Naive thymus-derived CD4-positive, alpha-beta T cell (primary cell): ENCODE measurements around the gene BICD2. TPM values are rescaled to one million over a fixed set of nuclear protein-coding genes. Genes with fewer than 3 reads are reported as not detected.

Source experiments
- ATAC-seq: fragments of 150-1000 bp; cut with Tn5 transposase; 2 replicates; pipeline ENCODE4 v1.10.0; 2021; ENCODE audit warnings: mild to moderate bottlenecking, moderate library complexity
- CTCF ChIA-PET: fragments of 350-600 bp; sonication (Branson Sonifier 250); formaldehyde crosslinking; loops from one replicate; lab custom pipeline; 2021; ENCODE audit warnings: antibody characterized with exemption; lab: Charles Lee
- POLR2A ChIA-PET: fragments of 350-600 bp; sonication (Branson Sonifier 250); formaldehyde crosslinking; loops from one replicate; lab custom pipeline; 2021; ENCODE audit warnings: antibody characterized with exemption, inconsistent platforms; lab: Charles Lee
- DNase-seq, 9 donors: peaks; one replicate each; pipeline versions ENCODE4 v3.0.0 to v3.0.0-alpha.2; 2020 to 2022; ENCODE audit warnings: mixed read lengths in 1 of 9
- H3K27ac ChIP-seq: one replicate; pipeline ENCODE4 v1.7.0; 2013; ENCODE audit warnings: mild to moderate bottlenecking, low read depth, low read length, moderate library complexity
- H3K27me3 ChIP-seq, 2 donors: one replicate each; pipeline ENCODE4 v1.7.0; 2013; ENCODE audit warnings: low read length in 2 of 2, mild to moderate bottlenecking in 2 of 2, moderate library complexity in 2 of 2; ENCODE audit not compliant: control insufficient read depth in 2 of 2, insufficient read depth in 2 of 2
- H3K36me3 ChIP-seq, 3 experiments: 1 replicate in 2 of 3; 2 replicates in 1 of 3; pipeline ENCODE4 v1.7.0; 2013; ENCODE audit warnings: low read length in 3 of 3, mild to moderate bottlenecking in 3 of 3, moderate library complexity in 1 of 3; ENCODE audit not compliant: insufficient read depth in 3 of 3, control insufficient read depth in 2 of 3
- H3K4me1 ChIP-seq, 2 donors: one replicate each; pipeline ENCODE4 v1.7.0; 2013; ENCODE audit warnings: low read length in 2 of 2, mild to moderate bottlenecking in 2 of 2, moderate library complexity in 1 of 2; ENCODE audit not compliant: control insufficient read depth in 2 of 2, insufficient read depth in 2 of 2
- H3K4me3 ChIP-seq: 2 replicates; pipeline ENCODE4 v1.7.0; 2013; ENCODE audit warnings: mild to moderate bottlenecking, low read length
- H3K9me3 ChIP-seq, 3 experiments: 1 replicate in 2 of 3; 2 replicates in 1 of 3; pipeline ENCODE4 v1.7.0; 2013; ENCODE audit warnings: low read length in 3 of 3; ENCODE audit not compliant: control insufficient read depth in 2 of 3
- H3K27ac Mint-ChIP-seq, 9 donors: one replicate each; pipeline ENCODE4 v1.8.0; 2020 to 2022; ENCODE audit warnings: mixed read lengths in 9 of 9, mild to moderate bottlenecking in 8 of 9, moderate library complexity in 5 of 9, inconsistent platforms in 2 of 9
- H3K27me3 Mint-ChIP-seq, 5 donors: one replicate each; pipeline ENCODE4 v1.8.0; 2021 to 2022; ENCODE audit warnings: mixed read lengths in 5 of 5, mild to moderate bottlenecking in 1 of 5
- H3K36me3 Mint-ChIP-seq, 5 donors: one replicate each; pipeline ENCODE4 v1.8.0; 2020 to 2022; ENCODE audit warnings: mixed read lengths in 5 of 5, mild to moderate bottlenecking in 3 of 5, inconsistent platforms in 1 of 5
- H3K4me1 Mint-ChIP-seq, 7 donors: one replicate each; pipeline ENCODE4 v1.8.0; 2020 to 2022; ENCODE audit warnings: mixed read lengths in 7 of 7, mild to moderate bottlenecking in 3 of 7, inconsistent platforms in 1 of 7
- H3K4me3 Mint-ChIP-seq, 10 donors: one replicate each; pipeline ENCODE4 v1.8.0; 2020 to 2022; ENCODE audit warnings: mild to moderate bottlenecking in 10 of 10, mixed read lengths in 10 of 10, moderate library complexity in 6 of 10, inconsistent platforms in 2 of 10
- H3K9me3 Mint-ChIP-seq, 11 donors: one replicate each; pipeline ENCODE4 v1.8.0; 2020 to 2022; ENCODE audit warnings: mixed read lengths in 11 of 11, mild to moderate bottlenecking in 4 of 11, inconsistent platforms in 1 of 11, moderate library complexity in 1 of 11
- intact Hi-C, 2 donors: fragments of 100-400 bp; cut with micrococcal nuclease; formaldehyde crosslinking; loops; one replicate each; pipeline ENCODE4 v1.15.1; 2023
- polyA plus RNA-seq, 2 donors: library from polyadenylated mRNA; unstranded; fragments of 300-500 nt; fragmentation: Illumina TruSeq; gene quantifications; one replicate each; pipeline ENCODE4 v1.2.3, GENCODE V29; 2021
- total RNA-seq, 6 experiments: library from RNA in 5 of 6; stranded (reverse) in 5 of 6; gene quantifications; 1 replicate in 5 of 6; 2 replicates in 1 of 6; pipeline ENCODE4 v1.2.3 and lab custom pipeline; 2021 to 2026

BICD2 gene
- total and polyA plus RNA-seq, 7 experiments from 2014 or later, result 7.4 to 28.8 (median 27.4) TPM

- Mint-ChIP-seq H3K36me3 (peaks cover 0 to 46% (median 25%) of the 10 kb centered on the region in 5 donors), H3K27ac (peak overlapping the region in 5 of 9 donors; percentile 14 to 86 (median 33)), H3K27me3 (no peaks in the 10 kb centered on the region), H3K9me3 (no peaks in the 10 kb centered on the region), H3K4me3 (peak overlapping the region in 1 of 10 donors; percentile 32), H3K4me1 (peaks cover 16 to 46% (median 26%) of the 10 kb centered on the region in 7 donors)
- ChIA-PET CTCF (interaction anchor here (1.5 kb wide), 1 partner anchor 81 kb away, joined by 3 read pairs; no protein-coding TSS in a partner anchor), POLR2A (no interaction called here)
- no peak overlapping the region for H3K27ac ChIP-seq
- peaks cover 14 to 23% of the 10 kb centered on the region in 2 donors for H3K4me1 ChIP-seq
- ATAC-seq, result no peak
- no peaks in the 10 kb centered on the region for H3K9me3 ChIP-seq
- intact Hi-C loops, result no loop called here
- H3K36me3 ChIP-seq, result peaks cover 0 to 34% (median 10%) of the 10 kb centered on the region in 3 experiments
- no peak for DNase-seq
- H3K27me3 ChIP-seq, result no peaks in the 10 kb centered on the region
- no peak overlapping the region for H3K4me3 ChIP-seq
Observed at GRCh38 chr9:92710368-92710767, 54.3 kb downstream of the BICD2 start.

GRCh38 chr9:92709954-92710353 is 54.7 kb downstream of the BICD2 start:
- Histone ChIP-seq H3K27me3 (no peaks in the 10 kb centered on the region), H3K36me3 (peaks cover 0 to 29% (median 10%) of the 10 kb centered on the region in 3 experiments), H3K4me3 (no peak overlapping the region), H3K27ac (no peak overlapping the region), H3K9me3 (no peaks in the 10 kb centered on the region), H3K4me1 (peaks cover 14 to 23% of the 10 kb centered on the region in 2 donors)
- intact Hi-C loops, result no loop called here
- no peaks in the 10 kb centered on the region for H3K9me3 Mint-ChIP-seq
- ChIA-PET CTCF (interaction anchor here (1.5 kb wide), 1 partner anchor 81 kb away, joined by 3 read pairs; no protein-coding TSS in a partner anchor), POLR2A (no interaction called here)
- DNase-seq (no peak), ATAC-seq (no peak)
- peaks cover 0 to 42% (median 25%) of the 10 kb centered on the region in 5 donors for H3K36me3 Mint-ChIP-seq
- peak overlapping the region in 4 of 9 donors; percentile 14 to 48 (median 36) for H3K27ac Mint-ChIP-seq
- peaks cover 16 to 46% (median 26%) of the 10 kb centered on the region in 7 donors for H3K4me1 Mint-ChIP-seq
- no peaks in the 10 kb centered on the region for H3K27me3 Mint-ChIP-seq
- peak overlapping the region in 1 of 10 donors; percentile 32 for H3K4me3 Mint-ChIP-seq

GRCh38 chr9:92709240-92709639 is 55.4 kb downstream of the BICD2 start:
- Mint-ChIP-seq H3K4me3 (no peak overlapping the region), H3K27ac (peak overlapping the region in 1 of 9 donors; percentile 45), H3K27me3 (no peaks in the 10 kb centered on the region), H3K9me3 (no peaks in the 10 kb centered on the region), H3K36me3 (peaks cover 0 to 39% (median 23%) of the 10 kb centered on the region in 5 donors), H3K4me1 (peaks cover 16 to 46% (median 26%) of the 10 kb centered on the region in 7 donors)
- Histone ChIP-seq H3K27ac (no peak overlapping the region), H3K27me3 (no peaks in the 10 kb centered on the region), H3K9me3 (no peaks in the 10 kb centered on the region), H3K4me1 (peaks cover 14 to 23% of the 10 kb centered on the region in 2 donors), H3K4me3 (no peak overlapping the region), H3K36me3 (peaks cover 0 to 22% (median 4%) of the 10 kb centered on the region in 3 experiments)
- intact Hi-C loops, result no loop called here
- POLR2A ChIA-PET, result no interaction called here
- no peak for DNase-seq
- CTCF ChIA-PET, result interaction anchor here (1.5 kb wide), 1 partner anchor 82 kb away, joined by 3 read pairs; no protein-coding TSS in a partner anchor
- ATAC-seq, result no peak

GRCh38 chr9:92707530-92707929 is 57.1 kb downstream of the BICD2 start:
- ChIA-PET CTCF (no interaction called here), POLR2A (no interaction called here)
- intact Hi-C loops, result no loop called here
- no peaks in the 10 kb centered on the region for H3K27me3 ChIP-seq
- peaks cover 4 to 36% (median 21%) of the 10 kb centered on the region in 5 donors for H3K36me3 Mint-ChIP-seq
- H3K36me3 ChIP-seq, result peaks cover 0 to 6% (median 0%) of the 10 kb centered on the region in 3 experiments
- no peak overlapping the region for H3K4me3 ChIP-seq
- peaks cover 16 to 35% (median 18%) of the 10 kb centered on the region in 7 donors for H3K4me1 Mint-ChIP-seq
- no peak overlapping the region for H3K27ac ChIP-seq
- H3K9me3 ChIP-seq, result no peaks in the 10 kb centered on the region
- ATAC-seq (no peak), DNase-seq (no peak)
- H3K27me3 Mint-ChIP-seq, result no peaks in the 10 kb centered on the region
- no peak overlapping the region for H3K4me3 Mint-ChIP-seq
- peak overlapping the region in 1 of 9 donors; percentile 66 for H3K27ac Mint-ChIP-seq
- H3K4me1 ChIP-seq, result peaks cover 14 to 17% of the 10 kb centered on the region in 2 donors
- no peaks in the 10 kb centered on the region for H3K9me3 Mint-ChIP-seq

GRCh38 chr9:92706218-92706940 is 58.3 kb downstream of the BICD2 start:
- Histone ChIP-seq H3K4me1 (peaks cover 4 to 6% of the 10 kb centered on the region in 2 donors), H3K27ac (no peak overlapping the region), H3K36me3 (peaks cover 0 to 6% (median 0%) of the 10 kb centered on the region in 3 experiments), H3K27me3 (no peaks in the 10 kb centered on the region), H3K4me3 (no peak overlapping the region), H3K9me3 (no peaks in the 10 kb centered on the region)
- CTCF ChIA-PET, result no interaction called here
- Mint-ChIP-seq H3K4me1 (peaks cover 5 to 25% (median 9%) of the 10 kb centered on the region in 7 donors), H3K4me3 (peak overlapping the region in 1 of 10 donors; percentile 19), H3K27me3 (no peaks in the 10 kb centered on the region), H3K9me3 (no peaks in the 10 kb centered on the region), H3K36me3 (peaks cover 4 to 30% (median 15%) of the 10 kb centered on the region in 5 donors), H3K27ac (peak overlapping the region in 4 of 9 donors; percentile 13 to 35 (median 26))
- intact Hi-C loops, result loop anchor here in 1 of 2 donors (1.0 kb wide), 1 partner anchor 36 kb away; the partner anchor contains the start of gene IPPK
- POLR2A ChIA-PET, result no interaction called here
- DNase-seq, result peak in 4 of 9 donors; percentile 8 to 21 (median 18)
- peak; percentile 69 for ATAC-seq

GRCh38 chr9:92704528-92704927 is 60.1 kb downstream of the BICD2 start:
- no peaks in the 10 kb centered on the region for H3K27me3 Mint-ChIP-seq
- Histone ChIP-seq H3K27ac (no peak overlapping the region), H3K9me3 (no peaks in the 10 kb centered on the region), H3K4me3 (no peak overlapping the region), H3K27me3 (no peaks in the 10 kb centered on the region), H3K4me1 (no peaks in the 10 kb centered on the region), H3K36me3 (peaks cover 0 to 4% (median 0%) of the 10 kb centered on the region in 3 experiments)
- H3K9me3 Mint-ChIP-seq, result peaks cover 0 to 7% (median 0%) of the 10 kb centered on the region in 11 donors
- CTCF ChIA-PET, result no interaction called here
- ATAC-seq (no peak), DNase-seq (no peak)
- H3K27ac Mint-ChIP-seq, result no peak overlapping the region
- intact Hi-C loops, result no loop called here
- no peak overlapping the region for H3K4me3 Mint-ChIP-seq
- peaks cover 0 to 16% (median 0%) of the 10 kb centered on the region in 7 donors for H3K4me1 Mint-ChIP-seq
- POLR2A ChIA-PET, result no interaction called here
- H3K36me3 Mint-ChIP-seq, result peaks cover 8 to 28% (median 20%) of the 10 kb centered on the region in 5 donors
